Breast epithelium (tissue), 4 donors: Measurements from ENCODE around the gene LHFPL2. TPM values are rescaled to one million over a fixed set of nuclear protein-coding genes. Genes with fewer than 3 reads are reported as not detected.
A peak's percentile ranks its signal among the peaks of the same experiment; 100 is the strongest.
"Not testable (repeated sequence)": the region's sequence is repeated elsewhere in the genome, so short reads cannot be mapped to it uniquely, and the experiment has no call there.

Source experiments
- DNase-seq, 2 donors: peaks; one replicate each; pipeline ENCODE4 v3.0.0-alpha.2; 2019; ENCODE audit warnings: low spot score in 2 of 2
- H3K27ac ChIP-seq, 2 donors: fragments of 200-600 bp; sonication (generic) in 1 of 2; one replicate each; pipeline ENCODE4 v1.5.1; 2016 to 2019; ENCODE audit warnings: mild to moderate bottlenecking in 1 of 2
- H3K27me3 ChIP-seq, 2 donors: fragments of 200-600 bp; sonication (generic) in 1 of 2; one replicate each; pipeline versions ENCODE4 v1.5.1 to v1.6.0; 2017 to 2019; ENCODE audit warnings: control low read depth in 1 of 2, mild to moderate bottlenecking in 1 of 2
- H3K36me3 ChIP-seq: fragments of 200-600 bp; one replicate; pipeline ENCODE4 v1.5.1; 2019
- H3K4me1 ChIP-seq, 2 donors: fragments of 200-600 bp; sonication (generic); one replicate each; pipeline ENCODE4 v1.5.1; 2016 to 2019; ENCODE audit warnings: control low read depth in 1 of 2
- H3K4me3 ChIP-seq, 3 donors: fragments of 200-600 bp; sonication (generic); 1 replicate in 2 of 3; 2 replicates in 1 of 3; pipeline ENCODE4 v1.5.1; 2016 to 2019; ENCODE audit warnings: mild to moderate bottlenecking in 3 of 3, moderate library complexity in 2 of 3
- H3K9me3 ChIP-seq, 2 donors: fragments of 200-600 bp; sonication (generic) in 1 of 2; one replicate each; pipeline ENCODE4 v1.5.1; 2016 to 2019; ENCODE audit warnings: control low read depth in 1 of 2
- POLR2A ChIP-seq: fragments of 450-650 bp; IDR thresholded peaks from one replicate; pipeline ENCODE4 v1.6.1; 2016; ENCODE audit warnings: antibody characterized with exemption, mild to moderate bottlenecking, moderate library complexity
- POLR2AphosphoS5 ChIP-seq, 3 donors: sonication (generic); formaldehyde crosslinking; IDR thresholded peaks; one replicate each; pipeline ENCODE4 v1.6.1; 2017; ENCODE audit warnings: antibody characterized with exemption in 3 of 3
- intact Hi-C: fragments of 100-400 bp; cut with DNase I; formaldehyde crosslinking; loops from one replicate; pipeline ENCODE4 v1.15.1; 2023; ENCODE audit warnings: low total_unique reads
- total RNA-seq, 3 donors: library from RNA; depleted of rRNA; stranded (reverse); fragments of >200 nt; gene quantifications; one replicate each; pipeline ENCODE4 v1.1.0, GENCODE V29; 2016
- TF ChIP-seq, protein P1 (sequence below), 3 donors: fragments of 450-650 bp; IDR thresholded peaks; one replicate each; pipeline ENCODE4 v1.5.1; 2016 to 2017; ENCODE audit warnings: antibody characterized with exemption in 3 of 3, mild to moderate bottlenecking in 3 of 3, moderate library complexity in 3 of 3

LHFPL2 gene
- total RNA-seq, 3 donors from 2014 or later: 36.8 to 61.8 (median 41.3) TPM

- H3K27ac ChIP-seq: peak overlapping the region; percentile 56 to 77
- peaks cover 3 to 8% of the 10 kb centered on the region in 2 donors for H3K4me1 ChIP-seq
- H3K36me3 ChIP-seq: no peaks in the 10 kb centered on the region
- no peak for DNase-seq
- intact Hi-C loops: loop anchor here (2.0 kb wide), 1 partner anchor 78 kb away; no protein-coding TSS in a partner anchor
- no peaks in the 10 kb centered on the region for H3K27me3 ChIP-seq
- H3K4me3 ChIP-seq: no peak overlapping the region
- H3K9me3 ChIP-seq: no peaks in the 10 kb centered on the region
- TF ChIP-seq POLR2A (no peak), POLR2AphosphoS5 (IDR thresholded peaks at IDR 0.05) (no peak)
- TF ChIP-seq, protein P1, sequence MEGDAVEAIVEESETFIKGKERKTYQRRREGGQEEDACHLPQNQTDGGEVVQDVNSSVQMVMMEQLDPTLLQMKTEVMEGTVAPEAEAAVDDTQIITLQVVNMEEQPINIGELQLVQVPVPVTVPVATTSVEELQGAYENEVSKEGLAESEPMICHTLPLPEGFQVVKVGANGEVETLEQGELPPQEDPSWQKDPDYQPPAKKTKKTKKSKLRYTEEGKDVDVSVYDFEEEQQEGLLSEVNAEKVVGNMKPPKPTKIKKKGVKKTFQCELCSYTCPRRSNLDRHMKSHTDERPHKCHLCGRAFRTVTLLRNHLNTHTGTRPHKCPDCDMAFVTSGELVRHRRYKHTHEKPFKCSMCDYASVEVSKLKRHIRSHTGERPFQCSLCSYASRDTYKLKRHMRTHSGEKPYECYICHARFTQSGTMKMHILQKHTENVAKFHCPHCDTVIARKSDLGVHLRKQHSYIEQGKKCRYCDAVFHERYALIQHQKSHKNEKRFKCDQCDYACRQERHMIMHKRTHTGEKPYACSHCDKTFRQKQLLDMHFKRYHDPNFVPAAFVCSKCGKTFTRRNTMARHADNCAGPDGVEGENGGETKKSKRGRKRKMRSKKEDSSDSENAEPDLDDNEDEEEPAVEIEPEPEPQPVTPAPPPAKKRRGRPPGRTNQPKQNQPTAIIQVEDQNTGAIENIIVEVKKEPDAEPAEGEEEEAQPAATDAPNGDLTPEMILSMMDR (IDR thresholded peaks at IDR 0.05): no peak
Measured at GRCh38 chr5:78690253-78690972, 41.8 kb upstream of the LHFPL2 start.

- H3K27me3 ChIP-seq: no peaks in the 10 kb centered on the region
- peak overlapping the region in 1 of 2 donors; percentile 21 for H3K27ac ChIP-seq
- TF ChIP-seq, protein P1 (IDR thresholded peaks at IDR 0.05): no peak
- TF ChIP-seq POLR2A (no peak), POLR2AphosphoS5 (IDR thresholded peaks at IDR 0.05) (no peak)
- no peak overlapping the region for H3K4me3 ChIP-seq
- no peaks in the 10 kb centered on the region for H3K36me3 ChIP-seq
- peaks cover 3 to 8% of the 10 kb centered on the region in 2 donors for H3K4me1 ChIP-seq
- no peak for DNase-seq
- H3K9me3 ChIP-seq: no peaks in the 10 kb centered on the region
- intact Hi-C loops: loop anchor here (2.0 kb wide), 1 partner anchor 79 kb away; no protein-coding TSS in a partner anchor
Measured at GRCh38 chr5:78689540-78690252, 41.1 kb upstream of the LHFPL2 start.

DNA sequence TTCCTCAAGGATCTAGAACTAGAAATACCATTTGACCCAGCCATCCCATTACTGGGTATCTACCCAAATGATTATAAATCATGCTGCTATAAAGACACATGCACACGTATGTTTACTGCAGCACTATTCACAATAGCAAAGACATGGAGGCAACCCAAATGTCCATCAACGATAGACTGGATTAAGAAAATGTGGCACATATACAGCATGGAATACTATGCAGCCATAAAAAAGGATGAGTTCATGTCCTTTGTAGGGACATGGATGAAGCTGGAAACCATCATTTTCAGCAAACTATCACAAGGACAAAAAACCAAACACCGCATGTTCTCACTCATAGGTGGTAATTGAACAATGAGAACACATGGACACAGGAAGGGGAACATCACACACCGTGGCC, 38.9 kb upstream of the LHFPL2 start:
- H3K36me3 ChIP-seq, H3K4me1 ChIP-seq, DNase-seq, H3K4me3 ChIP-seq, H3K9me3 ChIP-seq, intact Hi-C loops, H3K27me3 ChIP-seq, H3K27ac ChIP-seq: not testable (repeated sequence)

DNA sequence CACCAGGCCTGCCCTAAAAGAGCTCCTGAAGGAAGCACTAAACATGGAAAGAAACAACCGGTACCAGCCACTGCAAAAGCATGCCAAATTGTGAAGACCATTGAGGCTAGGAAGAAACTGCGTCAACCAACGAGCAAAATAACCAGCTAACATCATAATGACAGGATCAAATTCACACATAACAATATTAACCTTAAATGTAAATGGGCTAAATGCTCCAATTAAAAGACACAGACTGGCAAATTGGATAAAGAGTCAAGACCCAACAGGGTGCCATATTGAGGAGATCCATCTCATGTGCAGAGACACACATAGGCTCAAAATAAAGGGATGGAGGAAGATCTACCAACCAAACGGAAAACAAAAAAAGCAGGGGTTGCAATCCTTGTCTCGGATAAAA, 35.3 kb upstream of the LHFPL2 start:
- not testable (repeated sequence) for DNase-seq, H3K4me1 ChIP-seq

DNA sequence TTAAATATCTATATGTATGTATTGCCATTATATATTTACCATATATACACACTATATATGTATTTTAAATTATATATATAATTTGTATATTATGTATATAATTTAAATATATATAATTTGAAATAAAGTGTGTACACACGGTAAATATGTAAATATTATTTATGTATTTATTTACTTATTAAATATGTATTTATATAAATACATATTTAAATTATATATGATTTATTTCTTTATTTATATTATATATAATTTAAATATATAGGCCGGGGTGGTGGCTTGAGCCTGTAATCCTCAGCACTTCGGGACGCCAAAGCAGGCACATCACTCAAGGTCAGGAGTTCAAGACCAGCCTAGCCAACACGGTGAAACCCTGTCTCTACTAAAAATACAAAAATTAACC, 31.3 kb upstream of the LHFPL2 start:
- Histone ChIP-seq H3K9me3 (no peaks in the 10 kb centered on the region), H3K4me3 (no peak overlapping the region), H3K27ac (no peak overlapping the region), H3K36me3 (no peaks in the 10 kb centered on the region), H3K27me3 (no peaks in the 10 kb centered on the region), H3K4me1 (no peaks in the 10 kb centered on the region)
- TF ChIP-seq POLR2AphosphoS5 (IDR thresholded peaks at IDR 0.05) (no peak), POLR2A (no peak)
- TF ChIP-seq, protein P1 (IDR thresholded peaks at IDR 0.05): no peak
- no peak for DNase-seq
- intact Hi-C loops: no loop called here

More for the DNA sequence above, 35.3 kb upstream of the LHFPL2 start:
- H3K36me3 ChIP-seq, intact Hi-C loops, H3K9me3 ChIP-seq, H3K4me3 ChIP-seq, H3K27me3 ChIP-seq, H3K27ac ChIP-seq: not testable (repeated sequence)
